Hematopoietic multipotent progenitor cell (in vitro differentiated cells): Measurements from ENCODE around the gene SPATA46. TPM values are rescaled to one million over a fixed set of nuclear protein-coding genes. Genes with fewer than 3 reads are reported as not detected.

ENCODE experiments used
- small RNA-seq: library from RNA; depleted of rRNA; stranded (forward); fragments of <200 nt; gene quantifications from one replicate; pipeline ENCODE3, GENCODE V24; 2012
- total RNA-seq: library from RNA; depleted of rRNA; stranded (reverse); fragments of >200 nt; gene quantifications from one replicate; pipeline ENCODE4 v1.2.3, GENCODE V29; 2012

SPATA46 gene
- total RNA-seq, 1 donor: not detected

Small RNA genes lying within 50 kb of the gene (small RNA-seq; reads per million reads assigned to genes)
- gene MIR556 (not detected), gene RNA5SP61 (not detected)

Other genes with a start within 250 kb of the SPATA46 start
- 0.27 TPM for gene C1orf226, start 4.9 kb upstream of the SPATA46 start, total RNA-seq
- gene SH2D1B, start 35.3 kb upstream of the SPATA46 start, total RNA-seq: under 0.01 TPM
- gene UHMK1, start 121.0 kb upstream of the SPATA46 start, total RNA-seq: 21.8 TPM
- gene UAP1, start 184.9 kb upstream of the SPATA46 start, total RNA-seq: 16.2 TPM